ENCODE data around the gene INTS1. TPM values are rescaled to one million over a fixed set of nuclear protein-coding genes. Genes with fewer than 3 reads are reported as not detected.
"Not testable (repeated sequence)": the region's sequence is repeated elsewhere in the genome, so short reads cannot be mapped to it uniquely, and the experiment has no call there.

INTS1 gene
- total RNA-seq, 1 donor from 2014 or later = 21.1 TPM

GRCh38 chr7:1446026-1446425 is 58.2 kb downstream of the INTS1 start:
- not testable (repeated sequence) for DNase-seq

GRCh38 chr7:1445341-1445740 is 58.8 kb downstream of the INTS1 start:
- DNase-seq = no peak

GRCh38 chr7:1444925-1445322 is 59.3 kb downstream of the INTS1 start:
- no peak for DNase-seq

GRCh38 chr7:1444214-1444924 is 59.8 kb downstream of the INTS1 start:
- DNase-seq = no peak

GRCh38 chr7:1443587-1444200 is 60.5 kb downstream of the INTS1 start:
- DNase-seq = not testable (repeated sequence)

- DNase-seq = no peak
Measured at GRCh38 chr7:1442355-1443124, 61.6 kb downstream of the INTS1 start.

- DNase-seq = no peak
Measured at GRCh38 chr7:1441615-1442354, 62.4 kb downstream of the INTS1 start.

GRCh38 chr7:1440620-1441019 is 63.6 kb downstream of the INTS1 start:
- no peak for DNase-seq

- DNase-seq = no peak
Measured at GRCh38 chr7:1439373-1440363, 64.5 kb downstream of the INTS1 start.

GRCh38 chr7:1438821-1439220 is 65.4 kb downstream of the INTS1 start:
- DNase-seq = no peak

GRCh38 chr7:1438208-1438607 is 66.0 kb downstream of the INTS1 start:
- DNase-seq = no peak

GRCh38 chr7:1437155-1437880 is 66.9 kb downstream of the INTS1 start:
- DNase-seq = no peak

GRCh38 chr7:1436608-1437007 is 67.6 kb downstream of the INTS1 start:
- DNase-seq = no peak

GRCh38 chr7:1434891-1435670 is 69.1 kb downstream of the INTS1 start:
- no peak for DNase-seq

- no peak for DNase-seq
Measured at GRCh38 chr7:1434165-1434718, 69.9 kb downstream of the INTS1 start.

- no peak for DNase-seq
Measured at GRCh38 chr7:1433128-1433920, 70.9 kb downstream of the INTS1 start.

- no peak for DNase-seq
Measured at GRCh38 chr7:1432411-1433082, 71.6 kb downstream of the INTS1 start.

All from skin of body (tissue), 2 donors.